Prostate gland (tissue), 2 donors: ENCODE measurements around the gene MLIP.

Source experiments
- CTCF ChIP-seq, 4 experiments: fragments of 200-600 bp in 2 of 4; fragments of 450-650 bp in 2 of 4; sonication (generic) in 2 of 4; IDR thresholded peaks; 1 replicate in 3 of 4; 2 replicates in 1 of 4; pipeline ENCODE4 v1.5.1; 2016 to 2019; ENCODE audit warnings: antibody characterized with exemption in 4 of 4, mild to moderate bottlenecking in 2 of 4, moderate library complexity in 2 of 4
- POLR2A ChIP-seq: fragments of 450-650 bp; IDR thresholded peaks from one replicate; pipeline ENCODE4 v1.6.1; 2016; ENCODE audit warnings: antibody characterized with exemption, mild to moderate bottlenecking
- POLR2AphosphoS5 ChIP-seq: sonication (generic); formaldehyde crosslinking; IDR thresholded peaks from one replicate; pipeline ENCODE4 v1.6.1; 2017; ENCODE audit warnings: antibody characterized with exemption

- TF ChIP-seq POLR2AphosphoS5 (peak; percentile 32), CTCF (IDR thresholded peaks at IDR 0.05) (no peak), POLR2A (no peak)
Observed at GRCh38 chr6:54238396-54238795, 127.2 kb downstream of the MLIP start.
